ENCODE results near the gene ATP1A2. TPM values are rescaled to one million over a fixed set of nuclear protein-coding genes. Genes with fewer than 3 reads are reported as not detected.

Gene ATP1A2
- total and polyA plus RNA-seq, 2 of the 8 experiments (the other 6 are each of a cell fraction or from before 2014, with no cell fraction given): 39.7 to 40.8 TPM

DNA sequence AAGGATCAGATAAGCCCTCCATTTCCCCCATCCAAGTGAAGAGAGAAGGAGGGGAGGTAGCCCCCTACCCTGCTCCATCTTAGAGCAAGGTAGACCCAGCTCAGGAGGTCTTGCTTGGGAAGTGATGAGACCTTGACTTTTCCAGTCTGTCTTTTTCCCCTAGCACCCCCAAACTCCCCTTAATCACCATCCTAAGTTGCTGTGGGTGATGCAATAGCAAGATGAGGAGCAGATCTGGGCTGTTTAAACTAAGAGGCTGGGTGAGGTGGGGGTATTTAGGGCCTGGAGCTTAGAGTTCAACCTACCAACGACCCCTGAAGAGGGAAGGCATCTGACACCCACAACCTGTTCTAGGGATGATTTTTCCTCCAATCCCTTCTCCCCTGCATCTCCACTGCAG lies 1.7 kb downstream of the ATP1A2 start:
- H3K14ac ChIP-seq (ENCODE audit: insufficient read length): peak overlapping the region; percentile 62
- no peak overlapping the region for H4K5ac ChIP-seq (ENCODE audit: insufficient read length, low read depth, low read length)
- WGBS, 2 experiments (ENCODE audit: extremely low coverage in 1 of 2, insufficient coverage in 1 of 2, insufficient read length in 1 of 2, insufficient replicate concordance in 2 of 2, low coverage in 1 of 2, low lambda C conversion rate in 2 of 2, missing lambda C conversion rate in 1 of 2): 60% methylated on average over 1 of the region's 1 CpG; no CpG with 5 or more reads in 1 of the 2 experiments
- H3K9ac ChIP-seq (replicated peaks in 1 of 4; ENCODE audit: extremely low read depth in 1 of 4, low read depth in 3 of 4, low read length in 3 of 4): no peak overlapping the region; a peak in 2 of 7 replicates
- peak overlapping the region; percentile 52; the same call in 1 of the 2 replicates for H3K18ac ChIP-seq (ENCODE audit: extremely low read depth, low read length)
- FAIRE-seq: no peak
- peak overlapping the region; percentile 82 for H3K4ac ChIP-seq (replicated peaks; ENCODE audit: insufficient read length, low read depth, low read length)
- peak overlapping the region; percentile 70 to 89 for H3K4me2 ChIP-seq (ENCODE audit: insufficient read depth in 1 of 2, low read depth in 2 of 2, low read length in 2 of 2)
- peak overlapping the region; percentile 75; the same call in 1 of the 2 replicates for H2BK20ac ChIP-seq (ENCODE audit: low read length)
- no peak overlapping the region for H3K23ac ChIP-seq (ENCODE audit: insufficient read length)
- peaks cover 0 to 8% of the 10 kb centered on the region in 2 experiments; a peak in 1 of 4 replicates for H3K79me2 ChIP-seq (ENCODE audit: control insufficient read depth in 1 of 2, insufficient read depth in 2 of 2, low read length in 2 of 2)
- no peak overlapping the region for H3K27ac ChIP-seq (ENCODE audit: low read depth, low read length)
- peak overlapping the region; percentile 75; the same call in 1 of the 2 replicates for H2AK5ac ChIP-seq (ENCODE audit: low read depth, low read length)
- ChIA-PET CTCF (ENCODE audit: partially characterized antibody) (interaction anchor here (0.6 to 18.1 kb wide), 28 partner anchors 8 to 329 kb away, joined by 3 to 256 read pairs (median 4); partner anchors contain the start of genes ATP1A4 and CASQ1), POLR2A (ENCODE audit: partially characterized antibody) (interaction anchor here (0.8 to 3.8 kb wide), 11 partner anchors 9 to 167 kb away, joined by 3 to 31 read pairs (median 7); partner anchors contain the start of gene PEX19)
- no peaks in the 10 kb centered on the region; a peak in 1 of 7 replicates for H3K27me3 ChIP-seq (replicated peaks in 1 of 4; ENCODE audit: control insufficient read depth in 3 of 4, extremely low read depth in 1 of 4, insufficient read depth in 3 of 4, low read length in 3 of 4)
- H3K4me1 ChIP-seq (replicated peaks in 1 of 4; ENCODE audit: control insufficient read depth in 3 of 4, insufficient read depth in 4 of 4, low read length in 3 of 4): peaks cover 15 to 44% (median 34%) of the 10 kb centered on the region in 4 experiments
- no peak overlapping the region for H2BK12ac ChIP-seq (ENCODE audit: low read depth, low read length)
- peak overlapping the region in 1 of 4 experiments; percentile 59; a peak in 3 of 8 replicates for H3K4me3 ChIP-seq (ENCODE audit: extremely low read depth in 1 of 4, insufficient read depth in 2 of 4, low read depth in 3 of 4, low read length in 4 of 4)
- H4K20me1 ChIP-seq (replicated peaks in 1 of 2; ENCODE audit: control insufficient read depth in 1 of 2, insufficient read depth in 2 of 2, low read length in 2 of 2): peaks cover 0 to 1% of the 10 kb centered on the region in 2 experiments
- no peak overlapping the region for H3K56ac ChIP-seq (replicated peaks; ENCODE audit: insufficient read length, low read depth, low read length)
- H2BK5ac ChIP-seq (ENCODE audit: low read depth, low read length): peak overlapping the region; percentile 68; the same call in 1 of the 2 replicates
- no peak overlapping the region for H2BK120ac ChIP-seq (replicated peaks; ENCODE audit: low read depth, low read length)
- DNase-seq (ENCODE audit: low read depth in 1 of 2, low spot score in 2 of 2): no peak
- H4K8ac ChIP-seq (ENCODE audit: extremely low read depth, insufficient read depth, low read length): peak overlapping the region; percentile 57
- H3K36me3 ChIP-seq (ENCODE audit: control insufficient read depth in 2 of 4, insufficient read depth in 4 of 4, low read length in 3 of 4): peaks cover 0 to 9% (median 4%) of the 10 kb centered on the region in 4 experiments; a peak in 3 of 8 replicates
- no peaks in the 10 kb centered on the region for H3K79me1 ChIP-seq (ENCODE audit: low read depth, low read length)
- TF ChIP-seq SIX5 (IDR thresholded peaks at IDR 0.05; ENCODE audit: low read depth, low read length) (no peak), CTBP2 (IDR thresholded peaks at IDR 0.05; ENCODE audit: borderline replicate concordance, insufficient read depth, insufficient read length, low read length) (no peak), ASH2L (IDR thresholded peaks at IDR 0.05; ENCODE audit: low read length) (no peak)
- peak overlapping the region; percentile 83; the same call in 1 of the 2 replicates for H2BK15ac ChIP-seq (ENCODE audit: low read length)
- H2AFZ ChIP-seq (ENCODE audit: low read length): no peak overlapping the region
- H3K9me3 ChIP-seq (ENCODE audit: insufficient read depth in 2 of 2, low read depth in 1 of 2, low read length in 1 of 2): no peaks in the 10 kb centered on the region
- H3K23me2 ChIP-seq (ENCODE audit: low read depth, low read length): peaks cover 8% of the 10 kb centered on the region; the same call in 1 of the 2 replicates
- peak overlapping the region; percentile 94 for H4K91ac ChIP-seq (replicated peaks; ENCODE audit: insufficient read length, low read length)
